HepG2 (cell line): ENCODE results near the gene PTPRN.

Experiments
- ZNF121 ChIP-seq: sonication (generic); formaldehyde crosslinking; IDR thresholded peaks from 2 replicates; pipeline ENCODE4 v1.5.0; 2020; ENCODE audit warnings: mild to moderate bottlenecking, missing genetic modification reagents
- ZNF883 ChIP-seq: sonication (generic); formaldehyde crosslinking; IDR thresholded peaks from 2 replicates; pipeline ENCODE4 v1.5.1; 2020; ENCODE audit warnings: mild to moderate bottlenecking, missing genetic modification reagents; ENCODE audit errors: not compliant biosample characterization
- TF ChIP-seq, protein P1 (sequence below): sonication (generic); formaldehyde crosslinking; IDR thresholded peaks from 2 replicates; pipeline ENCODE4 v1.8.0; 2022; ENCODE audit warnings: low read depth, missing genetic modification reagents

DNA sequence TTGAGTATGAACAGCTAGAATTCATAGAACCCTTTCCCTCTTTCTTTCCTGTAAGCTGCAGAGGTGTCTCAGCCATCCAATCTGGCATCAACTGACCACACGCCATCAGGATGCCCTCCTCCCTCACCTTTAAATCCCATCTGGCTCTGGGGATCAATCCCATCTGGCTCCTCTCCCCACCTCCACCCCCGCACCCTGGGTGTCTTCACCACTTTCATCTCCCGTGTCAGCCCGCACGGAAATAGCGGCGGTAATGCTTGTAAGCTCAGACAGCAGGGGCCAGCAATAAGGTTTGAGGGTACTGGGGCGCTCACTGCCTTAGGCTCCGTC lies 56.7 kb downstream of the PTPRN start:
- TF ChIP-seq, protein P1, sequence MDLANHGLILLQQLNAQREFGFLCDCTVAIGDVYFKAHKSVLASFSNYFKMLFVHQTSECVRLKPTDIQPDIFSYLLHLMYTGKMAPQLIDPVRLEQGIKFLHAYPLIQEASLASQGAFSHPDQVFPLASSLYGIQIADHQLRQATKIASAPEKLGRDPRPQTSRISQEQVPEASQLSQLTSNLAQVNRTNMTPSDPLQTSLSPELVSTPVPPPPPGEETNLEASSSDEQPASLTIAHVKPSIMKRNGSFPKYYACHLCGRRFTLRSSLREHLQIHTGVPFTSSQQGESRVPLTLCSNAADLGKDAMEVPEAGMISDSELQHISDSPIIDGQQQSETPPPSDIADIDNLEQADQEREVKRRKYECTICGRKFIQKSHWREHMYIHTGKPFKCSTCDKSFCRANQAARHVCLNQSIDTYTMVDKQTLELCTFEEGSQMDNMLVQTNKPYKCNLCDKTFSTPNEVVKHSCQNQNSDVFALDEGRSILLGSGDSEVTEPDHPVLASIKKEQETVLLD (CRISPR knock-in tag): no peak
- no peak for TF ChIP-seq ZNF121 (CRISPR knock-in tag)
- TF ChIP-seq ZNF883 (CRISPR knock-in tag): no peak
